GM18870 (cell line): ENCODE data around the gene TMEM61.
"Not testable (repeated sequence)": the region's sequence is repeated elsewhere in the genome, so short reads cannot be mapped to it uniquely, and the experiment has no call there.

Experiments used
- ATAC-seq: cut with Tn5 transposase; IDR thresholded peaks from one replicate; pipeline ENCODE4 v1.9.1; 2021; ENCODE audit warnings: moderate library complexity; ENCODE audit not compliant: unreplicated experiment

TMEM61 gene

GRCh38 chr1:54998677-54999076, 18.2 kb downstream of the TMEM61 start, which contains the start of gene BSND:
BSND (plus strand) TSS chr1:54998933; CDS start chr1:54999187, 254 bp downstream.
- ATAC-seq: no peak

- ATAC-seq: no peak
Measured at GRCh38 chr1:55000110-55001085, 20.0 kb downstream of the TMEM61 start.

- ATAC-seq: no peak
Measured at GRCh38 chr1:55001311-55001710, 20.9 kb downstream of the TMEM61 start.

GRCh38 chr1:55002686-55003085, 22.3 kb downstream of the TMEM61 start:
- no peak for ATAC-seq

GRCh38 chr1:55005351-55006140, 25.1 kb downstream of the TMEM61 start:
- no peak for ATAC-seq

GRCh38 chr1:55006931-55007330, 26.5 kb downstream of the TMEM61 start:
- no peak for ATAC-seq

GRCh38 chr1:55007625-55008024, 27.2 kb downstream of the TMEM61 start:
- ATAC-seq: no peak

- ATAC-seq: no peak
Measured at GRCh38 chr1:55010194-55010886, 29.9 kb downstream of the TMEM61 start.

- no peak for ATAC-seq
Measured at GRCh38 chr1:55010887-55011217, 30.4 kb downstream of the TMEM61 start.

GRCh38 chr1:55012661-55013060, 32.2 kb downstream of the TMEM61 start:
- no peak for ATAC-seq

GRCh38 chr1:55015123-55015522, 34.7 kb downstream of the TMEM61 start:
- no peak for ATAC-seq

GRCh38 chr1:55015731-55016620, 35.5 kb downstream of the TMEM61 start:
- no peak for ATAC-seq

- ATAC-seq: no peak
Measured at GRCh38 chr1:55018395-55018794, 38.0 kb downstream of the TMEM61 start.

- ATAC-seq: no peak
Measured at GRCh38 chr1:55021942-55022546, 41.6 kb downstream of the TMEM61 start.

- ATAC-seq: not testable (repeated sequence)
Measured at GRCh38 chr1:55024163-55024562, 43.7 kb downstream of the TMEM61 start.

GRCh38 chr1:55026682-55027081, 46.3 kb downstream of the TMEM61 start:
- ATAC-seq: not testable (repeated sequence)

GRCh38 chr1:55031098-55031497, 50.7 kb downstream of the TMEM61 start:
- ATAC-seq: not testable (repeated sequence)

- ATAC-seq: no peak
Measured at GRCh38 chr1:55033265-55033614, 52.8 kb downstream of the TMEM61 start.

GRCh38 chr1:55034476-55035133, 54.2 kb downstream of the TMEM61 start:
- ATAC-seq: no peak
